Aorta (tissue), 5 donors: ENCODE data around the gene EVC2. TPM values are rescaled to one million over a fixed set of nuclear protein-coding genes. Genes with fewer than 3 reads are reported as not detected.

Source experiments
- ATAC-seq: fragments of 200-7000 bp; cut with Tn5 transposase; one replicate; pipeline ENCODE4 v1.9.1; 2022; ENCODE audit warnings: moderate library complexity; ENCODE audit not compliant: low FRiP score
- DNase-seq, 2 donors: peaks; one replicate each; pipeline ENCODE4 v3.0.0-alpha.2; 2020
- H3K27ac ChIP-seq, 2 donors: one replicate each; pipeline ENCODE4 v1.5.1; 2013; ENCODE audit warnings: low read length in 2 of 2, mild to moderate bottlenecking in 2 of 2, moderate library complexity in 2 of 2, control low read depth in 1 of 2, inconsistent platforms in 1 of 2, low read depth in 1 of 2
- H3K27me3 ChIP-seq, 2 donors: one replicate each; pipeline ENCODE4 v1.6.1; 2013; ENCODE audit warnings: control low read depth in 1 of 2, low read length in 1 of 2, mild to moderate bottlenecking in 1 of 2, moderate library complexity in 1 of 2; ENCODE audit not compliant: insufficient read depth in 2 of 2, control insufficient read depth in 1 of 2
- H3K36me3 ChIP-seq, 2 donors: one replicate each; pipeline ENCODE4 v1.6.1; 2013; ENCODE audit warnings: control low read depth in 1 of 2, low read length in 1 of 2, mild to moderate bottlenecking in 1 of 2; ENCODE audit not compliant: insufficient read depth in 2 of 2, control insufficient read depth in 1 of 2
- H3K4me1 ChIP-seq, 2 donors: one replicate each; pipeline ENCODE4 v1.6.1; 2013; ENCODE audit warnings: low read length in 2 of 2, control low read depth in 1 of 2, mild to moderate bottlenecking in 1 of 2, moderate library complexity in 1 of 2; ENCODE audit not compliant: insufficient read depth in 2 of 2, control insufficient read depth in 1 of 2
- H3K4me3 ChIP-seq, 2 donors: one replicate each; pipeline ENCODE4 v1.5.1; 2013; ENCODE audit warnings: low read length in 2 of 2, control low read depth in 1 of 2, mild to moderate bottlenecking in 1 of 2
- H3K9me3 ChIP-seq: one replicate; pipeline ENCODE4 v1.6.1; 2013; ENCODE audit warnings: mild to moderate bottlenecking, low read length; ENCODE audit not compliant: control insufficient read depth
- WGBS, 2 donors: extraction: QIAGEN DNeasy Blood & Tissue Kit; methylation state at CpG; one replicate each; pipeline ENCODE4 v1.1.7; 2013; 5-methylcytosine and 5-hydroxymethylcytosine counted together
- intact Hi-C, 2 donors: fragments of 100-400 bp; cut with DNase I; formaldehyde crosslinking; loops; one replicate each; pipeline versions ENCODE4 v1.14.2 to v1.15.0; 2022
- polyA plus RNA-seq, 2 donors: library from polyadenylated mRNA; stranded (reverse); fragments of 200-250 nt; gene quantifications; one replicate each; pipeline ENCODE4 v1.2.3, GENCODE V29; 2013
- total RNA-seq, 2 donors: library from RNA; stranded (reverse); fragmentation: NEBNext Ultra II Directional; extraction: Animal tissue kit (Norgen Biotek cat#: 25700); gene quantifications; one replicate each; pipeline ENCODE4 v1.2.1, GENCODE V29; 2021
- donor health status: healthy with polysubstance abuse.
- donor health status: Bipolar disorder and iron deficiency.
- donor health status: DM: no; HTN: no; CAD: no.
- donor health status: DM: no; HTN: no; CAD: no.
- donor health status: DM: yes; HTN: yes; CAD: no.

EVC2 gene
- total and polyA plus RNA-seq, 4 donors = 2.1 to 16.0 (median 9.1) TPM

- Histone ChIP-seq H3K27ac (no peak overlapping the region), H3K4me1 (no peaks in the 10 kb centered on the region), H3K9me3 (no peaks in the 10 kb centered on the region), H3K36me3 (peaks cover 0 to 16% of the 10 kb centered on the region in 2 donors), H3K4me3 (no peak overlapping the region), H3K27me3 (no peaks in the 10 kb centered on the region)
- WGBS, 2 donors = 96 to 99% methylated on average over 8 of the region's 8 CpGs
- no peak for ATAC-seq
- intact Hi-C loops = no loop called here
- no peak for DNase-seq
Measured at GRCh38 chr4:5754529-5754881, 46.1 kb upstream of the EVC2 start.

GRCh38 chr4:5753766-5754528 is 45.6 kb upstream of the EVC2 start:
- intact Hi-C loops = no loop called here
- DNase-seq (peak in 1 of 2 donors; percentile 61), ATAC-seq (no peak)
- 73 to 75% methylated on average over 19 of the region's 19 CpGs for WGBS, 2 donors
- H3K4me1 ChIP-seq = no peaks in the 10 kb centered on the region
- no peaks in the 10 kb centered on the region for H3K9me3 ChIP-seq
- H3K36me3 ChIP-seq = peaks cover 0 to 16% of the 10 kb centered on the region in 2 donors
- no peak overlapping the region for H3K27ac ChIP-seq
- no peaks in the 10 kb centered on the region for H3K27me3 ChIP-seq
- no peak overlapping the region for H3K4me3 ChIP-seq

GRCh38 chr4:5753366-5753765 is 45.0 kb upstream of the EVC2 start:
- Histone ChIP-seq H3K27me3 (no peaks in the 10 kb centered on the region), H3K36me3 (peaks cover 0 to 16% of the 10 kb centered on the region in 2 donors), H3K27ac (no peak overlapping the region), H3K4me3 (no peak overlapping the region), H3K4me1 (no peaks in the 10 kb centered on the region), H3K9me3 (no peaks in the 10 kb centered on the region)
- DNase-seq (no peak), ATAC-seq (no peak)
- 85 to 91% methylated on average over 7 of the region's 7 CpGs for WGBS, 2 donors
- intact Hi-C loops = no loop called here

- Histone ChIP-seq H3K9me3 (no peaks in the 10 kb centered on the region), H3K4me1 (no peaks in the 10 kb centered on the region), H3K27ac (no peak overlapping the region), H3K27me3 (no peaks in the 10 kb centered on the region), H3K36me3 (peaks cover 0 to 16% of the 10 kb centered on the region in 2 donors), H3K4me3 (no peak overlapping the region)
- WGBS, 2 donors = 72 to 79% methylated on average over 26 of the region's 26 CpGs
- no peak for ATAC-seq
- no peak for DNase-seq
- intact Hi-C loops = no loop called here
Measured at GRCh38 chr4:5752376-5753184, 44.2 kb upstream of the EVC2 start.

- no peaks in the 10 kb centered on the region for H3K4me1 ChIP-seq
- no peaks in the 10 kb centered on the region for H3K9me3 ChIP-seq
- no peak for ATAC-seq
- 77% methylated on average over 14 of the region's 14 CpGs for WGBS, 2 donors
- peaks cover 0 to 12% of the 10 kb centered on the region in 2 donors for H3K36me3 ChIP-seq
- H3K27ac ChIP-seq = no peak overlapping the region
- H3K27me3 ChIP-seq = no peaks in the 10 kb centered on the region
- intact Hi-C loops = no loop called here
- H3K4me3 ChIP-seq = no peak overlapping the region
- DNase-seq = no peak
Measured at GRCh38 chr4:5751666-5752375, 43.5 kb upstream of the EVC2 start.

GRCh38 chr4:5750946-5751665 is 42.7 kb upstream of the EVC2 start:
- ATAC-seq = no peak
- no peak for DNase-seq
- H3K9me3 ChIP-seq = no peaks in the 10 kb centered on the region
- H3K36me3 ChIP-seq = peaks cover 0 to 8% of the 10 kb centered on the region in 2 donors
- intact Hi-C loops = no loop called here
- no peaks in the 10 kb centered on the region for H3K4me1 ChIP-seq
- no peak overlapping the region for H3K27ac ChIP-seq
- 77 to 80% methylated on average over 17 of the region's 17 CpGs for WGBS, 2 donors
- H3K4me3 ChIP-seq = no peak overlapping the region
- no peaks in the 10 kb centered on the region for H3K27me3 ChIP-seq

- Histone ChIP-seq H3K4me1 (no peaks in the 10 kb centered on the region), H3K9me3 (no peaks in the 10 kb centered on the region), H3K27ac (no peak overlapping the region), H3K27me3 (no peaks in the 10 kb centered on the region), H3K36me3 (peaks cover 0 to 7% of the 10 kb centered on the region in 2 donors), H3K4me3 (no peak overlapping the region)
- DNase-seq = no peak
- no peak for ATAC-seq
- intact Hi-C loops = no loop called here
- 82 to 85% methylated on average over 10 of the region's 10 CpGs for WGBS, 2 donors
Measured at GRCh38 chr4:5750052-5750945, 41.9 kb upstream of the EVC2 start.
